ENCODE measurements around the gene CNDP2.

The CNDP2 gene

DNA sequence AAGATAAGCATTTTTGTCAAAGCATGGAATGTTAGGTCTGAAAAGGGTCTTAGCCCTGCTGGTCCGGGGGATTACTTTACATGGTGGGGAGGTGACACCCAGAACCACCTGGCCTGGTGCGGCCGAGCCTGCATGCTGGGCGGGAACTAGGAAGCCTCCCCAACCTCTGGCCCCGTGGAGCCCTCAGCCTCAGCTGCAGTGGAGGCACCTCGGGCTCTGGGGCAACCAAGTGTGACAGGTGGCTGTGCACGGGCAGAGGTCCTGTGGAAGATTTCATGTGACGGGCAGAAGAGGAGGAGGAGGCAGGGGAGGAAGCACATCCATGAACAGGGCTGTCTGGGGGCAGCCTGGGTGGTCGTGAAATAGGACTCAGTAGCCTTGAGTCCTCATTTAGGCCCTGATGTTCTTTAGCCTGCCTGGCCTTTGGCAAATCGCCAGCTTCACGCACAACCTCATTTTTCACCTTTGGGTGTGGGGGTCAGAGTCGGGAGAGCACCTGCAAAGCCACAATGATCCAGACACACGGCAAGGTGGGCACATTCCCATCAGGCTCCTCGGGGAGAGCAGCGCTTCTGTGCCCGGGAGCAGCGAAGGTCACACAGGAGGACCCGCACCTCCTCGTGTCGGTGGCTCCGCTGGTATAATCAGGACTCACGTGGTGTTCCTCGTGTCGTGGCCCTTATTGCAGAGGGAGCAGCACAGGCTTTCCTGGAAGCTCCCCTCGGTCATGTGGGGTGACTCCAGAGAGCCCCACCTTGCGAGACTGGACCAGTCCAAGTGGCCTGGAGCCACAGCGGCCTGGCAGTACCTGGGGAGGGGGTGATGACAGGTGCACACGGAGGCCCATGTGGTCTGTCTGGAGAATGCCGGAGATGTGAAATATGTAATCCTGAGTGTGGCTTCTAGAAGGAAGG is 13.9 kb downstream of the CNDP2 start:
- TF ChIP-seq JUND (IDR thresholded peaks at IDR 0.05; ENCODE audit: low read depth) = no peak
- in situ Hi-C loops (cut with HindIII; ENCODE audit: low pct_unique_long_range_greater_than_20kb, low sequenced_read_pairs) = no loop called here
- DNase-seq (ENCODE audit: low read depth in 1 of 2, low spot score in 1 of 2) = no peak

GRCh38 chr18:74510770-74511095 is 14.6 kb downstream of the CNDP2 start:
- no peak for TF ChIP-seq JUND (IDR thresholded peaks at IDR 0.05; ENCODE audit: low read depth)
- in situ Hi-C loops (cut with HindIII; ENCODE audit: low pct_unique_long_range_greater_than_20kb, low sequenced_read_pairs) = no loop called here
- no peak for DNase-seq (ENCODE audit: low read depth in 1 of 2, low spot score in 1 of 2)

- in situ Hi-C loops (cut with HindIII; ENCODE audit: low pct_unique_long_range_greater_than_20kb, low sequenced_read_pairs) = no loop called here
- DNase-seq (ENCODE audit: low read depth in 1 of 2, low spot score in 1 of 2) = no peak
- TF ChIP-seq JUND (IDR thresholded peaks at IDR 0.05; ENCODE audit: low read depth) = no peak
These were observed 15.7 kb downstream of the CNDP2 start for GRCh38 chr18:74511823-74512222.

DNA sequence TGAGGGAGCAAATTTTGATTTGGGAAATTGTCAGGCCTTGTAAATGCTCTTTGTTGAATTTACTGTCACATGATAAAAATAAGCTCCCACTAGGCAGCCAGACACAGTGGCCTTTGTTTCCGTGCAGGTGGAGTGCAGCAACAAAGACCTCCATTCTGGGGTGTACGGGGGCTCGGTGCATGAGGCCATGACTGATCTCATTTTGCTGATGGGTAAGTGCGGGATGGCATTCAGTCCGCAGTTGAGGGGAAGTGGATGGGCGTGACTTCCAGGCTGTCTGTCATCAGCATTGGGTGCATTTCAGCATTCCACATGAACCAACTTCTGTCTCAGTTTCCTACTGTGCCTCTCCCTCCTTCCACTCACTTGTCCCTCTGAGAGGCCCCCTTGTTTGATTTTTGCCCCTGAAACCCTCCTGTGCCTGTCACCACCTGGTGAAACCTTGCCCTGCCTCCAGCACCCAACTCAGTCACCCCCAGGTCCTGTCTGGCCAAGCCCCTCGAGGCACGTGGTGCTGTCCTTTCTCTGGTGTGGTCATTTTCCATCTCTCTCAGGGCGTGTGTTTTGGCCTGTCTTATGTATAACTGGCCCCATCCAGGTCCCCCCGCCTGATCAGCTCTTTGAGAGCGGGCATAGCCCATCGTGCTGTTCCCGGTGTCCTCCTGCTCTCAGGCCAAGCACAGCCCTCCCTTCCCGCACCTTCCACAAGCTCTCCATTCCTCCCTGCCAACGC is 16.3 kb downstream of the CNDP2 start:
- TF ChIP-seq JUND (IDR thresholded peaks at IDR 0.05; ENCODE audit: low read depth) = no peak

GRCh38 chr18:74513149-74513882 is 17.2 kb downstream of the CNDP2 start:
- in situ Hi-C loops (cut with HindIII; ENCODE audit: low pct_unique_long_range_greater_than_20kb, low sequenced_read_pairs) = no loop called here
- no peak for DNase-seq (ENCODE audit: low read depth in 1 of 2, low spot score in 1 of 2)
- no peak for TF ChIP-seq JUND (IDR thresholded peaks at IDR 0.05; ENCODE audit: low read depth)

More for the DNA sequence above, 16.3 kb downstream of the CNDP2 start:
- no peak for DNase-seq (ENCODE audit: low read depth in 1 of 2, low spot score in 1 of 2)
- in situ Hi-C loops (cut with HindIII; ENCODE audit: low pct_unique_long_range_greater_than_20kb, low sequenced_read_pairs) = no loop called here

DNA sequence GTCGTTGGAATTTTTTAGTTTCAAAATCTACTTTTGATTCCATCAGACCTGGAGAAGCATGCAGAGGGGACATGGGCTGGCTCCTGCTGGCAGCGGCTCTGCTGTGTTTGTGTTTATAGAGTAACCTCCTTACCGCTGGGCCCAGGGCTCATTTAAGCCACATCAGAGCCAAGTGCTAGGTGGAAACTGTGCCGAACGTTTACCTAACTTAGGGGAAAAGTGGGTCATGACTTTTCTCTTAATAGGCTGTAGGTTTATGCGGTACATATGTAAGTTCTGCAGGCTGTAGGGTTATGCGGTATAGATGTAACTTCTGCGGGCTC is 17.7 kb downstream of the CNDP2 start:
- in situ Hi-C loops (cut with HindIII; ENCODE audit: low pct_unique_long_range_greater_than_20kb, low sequenced_read_pairs) = no loop called here
- no peak for DNase-seq (ENCODE audit: low read depth in 1 of 2, low spot score in 1 of 2)
- no peak for TF ChIP-seq JUND (IDR thresholded peaks at IDR 0.05; ENCODE audit: low read depth)

GRCh38 chr18:74514860-74515495 is 18.8 kb downstream of the CNDP2 start:
- in situ Hi-C loops (cut with HindIII; ENCODE audit: low pct_unique_long_range_greater_than_20kb, low sequenced_read_pairs) = no loop called here
- no peak for TF ChIP-seq JUND (IDR thresholded peaks at IDR 0.05; ENCODE audit: low read depth)

GRCh38 chr18:74515620-74516231 is 19.6 kb downstream of the CNDP2 start:
- TF ChIP-seq JUND (IDR thresholded peaks at IDR 0.05; ENCODE audit: low read depth) = no peak
- DNase-seq (ENCODE audit: low read depth in 1 of 2, low spot score in 1 of 2) = no peak
- in situ Hi-C loops (cut with HindIII; ENCODE audit: low pct_unique_long_range_greater_than_20kb, low sequenced_read_pairs) = no loop called here

More at GRCh38 chr18:74514860-74515495, 18.8 kb downstream of the CNDP2 start:
- no peak for DNase-seq (ENCODE audit: low read depth in 1 of 2, low spot score in 1 of 2)

- DNase-seq (ENCODE audit: low read depth in 1 of 2, low spot score in 1 of 2) = no peak
- in situ Hi-C loops (cut with HindIII; ENCODE audit: low pct_unique_long_range_greater_than_20kb, low sequenced_read_pairs) = no loop called here
- no peak for TF ChIP-seq JUND (IDR thresholded peaks at IDR 0.05; ENCODE audit: low read depth)
These were observed 20.4 kb downstream of the CNDP2 start for GRCh38 chr18:74516271-74517235.

DNA sequence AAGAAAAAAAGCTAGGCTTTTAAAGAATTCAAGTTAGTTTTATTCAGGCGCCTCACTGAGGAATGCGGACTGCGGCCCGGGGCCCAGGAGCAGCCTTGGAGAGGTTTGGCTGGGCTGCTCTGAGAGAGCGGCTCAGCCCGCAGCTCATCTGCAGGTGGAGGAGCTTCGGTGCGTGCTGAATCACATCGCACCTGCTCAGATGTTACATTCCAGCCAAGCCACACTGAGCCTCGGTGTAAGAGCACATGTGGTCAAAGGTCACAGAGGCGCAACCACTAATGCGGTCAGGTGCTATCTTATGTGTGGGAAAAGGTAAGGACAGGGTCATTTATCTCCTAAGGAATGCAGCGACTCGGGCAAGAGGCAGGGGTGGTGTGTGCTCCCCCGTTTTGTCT is 21.1 kb downstream of the CNDP2 start:
- in situ Hi-C loops (cut with HindIII; ENCODE audit: low pct_unique_long_range_greater_than_20kb, low sequenced_read_pairs) = no loop called here
- TF ChIP-seq JUND (IDR thresholded peaks at IDR 0.05; ENCODE audit: low read depth) = no peak
- no peak for DNase-seq (ENCODE audit: low read depth in 1 of 2, low spot score in 1 of 2)

Data from T47D (cell line).